GM19240 (cell line): Measurements from ENCODE around the gene TMOD1.
A peak's percentile ranks its signal among the peaks of the same experiment; 100 is the strongest.

Experiments used
- DNase-seq: peaks from one replicate; pipeline ENCODE4 v3.0.0; 2011; ENCODE audit warnings: low spot score; ENCODE audit not compliant: insufficient read length

TMOD1 gene

GRCh38 chr9:97632985-97633858, 131.8 kb downstream of the TMOD1 start, which contains the start of the genes NCBP1 and TSTD2:
Gene NCBP1, plus strand, starts transcription at chr9:97633821. Its CDS starts 61 bp downstream, at chr9:97633882.
Gene TSTD2, minus strand, starts transcription at chr9:97633368. Its CDS starts 5,806 bp downstream, at chr9:97627562.
- peak; percentile 59 for DNase-seq

- DNase-seq, result no peak
Measured at GRCh38 chr9:97633859-97634490, 132.5 kb downstream of the TMOD1 start.

- no peak for DNase-seq
Measured at GRCh38 chr9:97635026-97635425, 133.6 kb downstream of the TMOD1 start.

GRCh38 chr9:97636903-97637302, 135.4 kb downstream of the TMOD1 start:
- no peak for DNase-seq

GRCh38 chr9:97638666-97639065, 137.2 kb downstream of the TMOD1 start:
- no peak for DNase-seq

GRCh38 chr9:97640325-97640724, 138.9 kb downstream of the TMOD1 start:
- no peak for DNase-seq

- no peak for DNase-seq
Measured at GRCh38 chr9:97645720-97646119, 144.3 kb downstream of the TMOD1 start.

GRCh38 chr9:97647996-97648395, 146.5 kb downstream of the TMOD1 start:
- no peak for DNase-seq
